ENCODE data around the gene SH3PXD2A. TPM values are rescaled to one million over a fixed set of nuclear protein-coding genes. Genes with fewer than 3 reads are reported as not detected.

SH3PXD2A gene
- total RNA-seq, 1 donor, result 29.0 TPM

GRCh38 chr10:103853428-103854264 lies 1.7 kb downstream of the SH3PXD2A start:
- Histone ChIP-seq H3K4me2 (ENCODE audit: insufficient read depth, low read length) (peak overlapping the region; percentile 77), H2AFZ (ENCODE audit: low read length) (peak overlapping the region; percentile 58), H3K9me3 (ENCODE audit: low read depth, low read length) (no peaks in the 10 kb centered on the region), H3K79me2 (ENCODE audit: insufficient read depth, low read length) (peaks cover 23% of the 10 kb centered on the region), H3K4me3 (ENCODE audit: insufficient read depth, low read length) (peak overlapping the region; percentile 77), H3K27me3 (ENCODE audit: insufficient read depth, low read length) (no peaks in the 10 kb centered on the region), H3K4me1 (ENCODE audit: insufficient read depth, low read length) (peaks cover 54% of the 10 kb centered on the region), H3K36me3 (ENCODE audit: insufficient read depth, low read length) (no peaks in the 10 kb centered on the region), H4K20me1 (ENCODE audit: insufficient read depth, low read length) (no peaks in the 10 kb centered on the region), H3K27ac (ENCODE audit: low read depth, low read length) (peak overlapping the region; percentile 98)
- TF ChIP-seq CTCF (IDR thresholded peaks at IDR 0.05; ENCODE audit: extremely low read depth, low read depth, low read length), result no peak
- no peak for DNase-seq (ENCODE audit: insufficient read length, low spot score, missing footprints)

GRCh38 chr10:103852856-103853255 lies 2.5 kb downstream of the SH3PXD2A start:
- peaks cover 31% of the 10 kb centered on the region for H3K79me2 ChIP-seq (ENCODE audit: insufficient read depth, low read length)
- H3K4me1 ChIP-seq (ENCODE audit: insufficient read depth, low read length), result peaks cover 54% of the 10 kb centered on the region
- no peaks in the 10 kb centered on the region for H3K27me3 ChIP-seq (ENCODE audit: insufficient read depth, low read length)
- TF ChIP-seq CTCF (IDR thresholded peaks at IDR 0.05; ENCODE audit: extremely low read depth, low read depth, low read length), result no peak
- H3K27ac ChIP-seq (ENCODE audit: low read depth, low read length), result peak overlapping the region; percentile 98
- H3K4me2 ChIP-seq (ENCODE audit: insufficient read depth, low read length), result peak overlapping the region; percentile 77
- H3K9me3 ChIP-seq (ENCODE audit: low read depth, low read length), result no peaks in the 10 kb centered on the region
- DNase-seq (ENCODE audit: insufficient read length, low spot score, missing footprints), result no peak
- H2AFZ ChIP-seq (ENCODE audit: low read length), result no peak overlapping the region
- H3K36me3 ChIP-seq (ENCODE audit: insufficient read depth, low read length), result no peaks in the 10 kb centered on the region
- no peak overlapping the region for H3K4me3 ChIP-seq (ENCODE audit: insufficient read depth, low read length)
- H4K20me1 ChIP-seq (ENCODE audit: insufficient read depth, low read length), result no peaks in the 10 kb centered on the region

- no peaks in the 10 kb centered on the region for H4K20me1 ChIP-seq (ENCODE audit: insufficient read depth, low read length)
- peak overlapping the region; percentile 77 for H3K4me2 ChIP-seq (ENCODE audit: insufficient read depth, low read length)
- H3K4me3 ChIP-seq (ENCODE audit: insufficient read depth, low read length), result peak overlapping the region; percentile 12
- H3K4me1 ChIP-seq (ENCODE audit: insufficient read depth, low read length), result peaks cover 54% of the 10 kb centered on the region
- no peaks in the 10 kb centered on the region for H3K27me3 ChIP-seq (ENCODE audit: insufficient read depth, low read length)
- DNase-seq (ENCODE audit: insufficient read length, low spot score, missing footprints), result peak; percentile 87
- no peaks in the 10 kb centered on the region for H3K9me3 ChIP-seq (ENCODE audit: low read depth, low read length)
- H3K36me3 ChIP-seq (ENCODE audit: insufficient read depth, low read length), result no peaks in the 10 kb centered on the region
- no peak for TF ChIP-seq CTCF (IDR thresholded peaks at IDR 0.05; ENCODE audit: extremely low read depth, low read depth, low read length)
- peak overlapping the region; percentile 23 for H2AFZ ChIP-seq (ENCODE audit: low read length)
- peaks cover 31% of the 10 kb centered on the region for H3K79me2 ChIP-seq (ENCODE audit: insufficient read depth, low read length)
- H3K27ac ChIP-seq (ENCODE audit: low read depth, low read length), result peak overlapping the region; percentile 98
These were observed 3.1 kb downstream of the SH3PXD2A start for GRCh38 chr10:103852189-103852711.

GRCh38 chr10:103851261-103851660 lies 4.1 kb downstream of the SH3PXD2A start:
- H3K4me1 ChIP-seq (ENCODE audit: insufficient read depth, low read length), result peaks cover 54% of the 10 kb centered on the region
- no peak overlapping the region for H3K4me3 ChIP-seq (ENCODE audit: insufficient read depth, low read length)
- DNase-seq (ENCODE audit: insufficient read length, low spot score, missing footprints), result no peak
- no peaks in the 10 kb centered on the region for H3K9me3 ChIP-seq (ENCODE audit: low read depth, low read length)
- no peaks in the 10 kb centered on the region for H3K27me3 ChIP-seq (ENCODE audit: insufficient read depth, low read length)
- no peak for TF ChIP-seq CTCF (IDR thresholded peaks at IDR 0.05; ENCODE audit: extremely low read depth, low read depth, low read length)
- H3K27ac ChIP-seq (ENCODE audit: low read depth, low read length), result peak overlapping the region; percentile 98
- H4K20me1 ChIP-seq (ENCODE audit: insufficient read depth, low read length), result no peaks in the 10 kb centered on the region
- peaks cover 31% of the 10 kb centered on the region for H3K79me2 ChIP-seq (ENCODE audit: insufficient read depth, low read length)
- H3K4me2 ChIP-seq (ENCODE audit: insufficient read depth, low read length), result no peak overlapping the region
- no peaks in the 10 kb centered on the region for H3K36me3 ChIP-seq (ENCODE audit: insufficient read depth, low read length)
- no peak overlapping the region for H2AFZ ChIP-seq (ENCODE audit: low read length)
